Kidney (tissue), 14 donors: Measurements from ENCODE around the gene E2F1. TPM values are rescaled to one million over a fixed set of nuclear protein-coding genes. Genes with fewer than 3 reads are reported as not detected.

Source experiments
- DNase-seq, 5 donors: peaks; one replicate each; pipeline ENCODE4 v3.0.0-alpha.2; 2013 to 2020
- FAIRE-seq: peaks from 2 replicates; lab custom pipeline; 2012; peaks lifted over from hg19 to GRCh38; lab: Jason Lieb, UNC
- H3K27ac ChIP-seq, 2 donors: one replicate each; pipeline ENCODE4 v1.7.0; 2013; ENCODE audit warnings: low read depth in 2 of 2, low read length in 2 of 2, inconsistent platforms in 1 of 2
- H3K27me3 ChIP-seq: one replicate; pipeline ENCODE4 v1.7.1; 2013; ENCODE audit warnings: low read length, inconsistent platforms; ENCODE audit not compliant: control insufficient read depth, insufficient read depth
- H3K36me3 ChIP-seq, 3 donors: one replicate each; pipeline versions ENCODE4 v1.7.0 to v1.7.1; 2013; ENCODE audit warnings: low read length in 3 of 3, control low read depth in 1 of 3, inconsistent platforms in 1 of 3; ENCODE audit not compliant: insufficient read depth in 3 of 3, control insufficient read depth in 2 of 3
- H3K4me1 ChIP-seq, 3 donors: one replicate each; pipeline versions ENCODE4 v1.7.0 to v1.7.1; 2013; ENCODE audit warnings: low read length in 3 of 3, inconsistent platforms in 1 of 3, low read depth in 1 of 3; ENCODE audit not compliant: control insufficient read depth in 2 of 3, insufficient read depth in 2 of 3
- H3K4me3 ChIP-seq, 3 donors: one replicate each; pipeline versions ENCODE4 v1.7.0 to v1.8.1; 2013; ENCODE audit warnings: low read length in 3 of 3, control low read depth in 1 of 3, inconsistent platforms in 1 of 3
- H3K9ac ChIP-seq, 3 donors: one replicate each; pipeline versions ENCODE4 v1.7.0 to v1.7.1; 2013; ENCODE audit warnings: low read length in 3 of 3, control low read depth in 1 of 3, inconsistent platforms in 1 of 3
- H3K9me3 ChIP-seq, 3 donors: one replicate each; pipeline versions ENCODE4 v1.7.0 to v1.7.1; 2013; ENCODE audit warnings: low read length in 3 of 3, control low read depth in 1 of 3, inconsistent platforms in 1 of 3; ENCODE audit not compliant: control insufficient read depth in 2 of 3, insufficient read depth in 1 of 3
- CTCF ChIP-seq: IDR thresholded peaks from 3 replicates; pipeline ENCODE4 v1.5.1; 2012; ENCODE audit warnings: mild to moderate bottlenecking, moderate library complexity, borderline replicate concordance; ENCODE audit not compliant: insufficient read depth; ENCODE audit errors: extremely low read depth
- intact Hi-C: fragments of 100-400 bp; cut with DNase I; formaldehyde crosslinking; loops from one replicate; pipeline ENCODE4 v1.11.1; 2022
- polyA plus RNA-seq: library from polyadenylated mRNA; stranded (reverse); fragments of 350-450 nt; fragmentation: Illumina TruSeq; extraction: RNeasy Lipid Tissue Mini Kit (QIAGEN cat#74804); gene quantifications from one replicate; pipeline ENCODE4 v1.2.3, GENCODE V29; 2014; ENCODE audit warnings: low read depth, low replicate concordance; ENCODE audit not compliant: insufficient read depth
- total RNA-seq: library from RNA; stranded (reverse); fragmentation: NEBNext Ultra II Directional; extraction: Animal tissue kit (Norgen Biotek cat#: 25700); gene quantifications from one replicate; pipeline ENCODE4 v1.2.1, GENCODE V29; 2021
- donor health status: control.
- donor health status: control.
- donor health status: control.
- donor health status: control.
- donor health status: control.
- donor health status: DM: yes; HTN: yes; CAD: no.
- donor health status: Normal renal cell carcinoma (clear cell type).

E2F1 gene
- total and polyA plus RNA-seq, 2 donors from 2014 or later = 0.90 to 1.5 TPM

GRCh38 chr20:33626190-33626589 is 60.0 kb downstream of the E2F1 start:
- peaks cover 11 to 28% (median 25%) of the 10 kb centered on the region in 3 donors for H3K36me3 ChIP-seq
- no peaks in the 10 kb centered on the region for H3K27me3 ChIP-seq
- no peak overlapping the region for H3K27ac ChIP-seq
- FAIRE-seq = no peak
- H3K9me3 ChIP-seq = no peaks in the 10 kb centered on the region
- H3K9ac ChIP-seq = no peak overlapping the region
- TF ChIP-seq CTCF = no peak
- no peak for DNase-seq
- no peaks in the 10 kb centered on the region for H3K4me1 ChIP-seq
- intact Hi-C loops = no loop called here
- H3K4me3 ChIP-seq = no peak overlapping the region

Other genes starting within 250 kb of the E2F1 start
- 12.2 TPM for gene SNTA1, start 242.6 kb downstream of the E2F1 start, total RNA-seq
- 53.6 TPM for gene SNTA1, start 242.6 kb downstream of the E2F1 start, polyA plus RNA-seq
- gene CBFA2T2, start 196.3 kb downstream of the E2F1 start, total RNA-seq = 17.3 TPM
- gene CBFA2T2, start 196.3 kb downstream of the E2F1 start, polyA plus RNA-seq = 5.5 TPM
- gene C20orf144, start 24.1 kb downstream of the E2F1 start, total RNA-seq = 0.16 TPM
- not detected for gene C20orf144, start 24.1 kb downstream of the E2F1 start, polyA plus RNA-seq
- gene ACTL10, start 19.4 kb downstream of the E2F1 start, total RNA-seq = 3.0 TPM
- 1.7 TPM for gene ACTL10, start 19.4 kb downstream of the E2F1 start, polyA plus RNA-seq
- 19.7 TPM for gene NECAB3, start 12.0 kb downstream of the E2F1 start, total RNA-seq
- gene NECAB3, start 12.0 kb downstream of the E2F1 start, polyA plus RNA-seq = 35.6 TPM
- 11.6 TPM for gene PXMP4, start 33.9 kb upstream of the E2F1 start, total RNA-seq
- 9.8 TPM for gene PXMP4, start 33.9 kb upstream of the E2F1 start, polyA plus RNA-seq
- gene ZNF341, start 45.6 kb upstream of the E2F1 start, total RNA-seq = 2.6 TPM
- gene ZNF341, start 45.6 kb upstream of the E2F1 start, polyA plus RNA-seq = 1.5 TPM
- 104 TPM for gene CHMP4B, start 125.0 kb upstream of the E2F1 start, total RNA-seq
- 137 TPM for gene CHMP4B, start 125.0 kb upstream of the E2F1 start, polyA plus RNA-seq